Measurements from ENCODE around the gene CAVIN1.

DNA sequence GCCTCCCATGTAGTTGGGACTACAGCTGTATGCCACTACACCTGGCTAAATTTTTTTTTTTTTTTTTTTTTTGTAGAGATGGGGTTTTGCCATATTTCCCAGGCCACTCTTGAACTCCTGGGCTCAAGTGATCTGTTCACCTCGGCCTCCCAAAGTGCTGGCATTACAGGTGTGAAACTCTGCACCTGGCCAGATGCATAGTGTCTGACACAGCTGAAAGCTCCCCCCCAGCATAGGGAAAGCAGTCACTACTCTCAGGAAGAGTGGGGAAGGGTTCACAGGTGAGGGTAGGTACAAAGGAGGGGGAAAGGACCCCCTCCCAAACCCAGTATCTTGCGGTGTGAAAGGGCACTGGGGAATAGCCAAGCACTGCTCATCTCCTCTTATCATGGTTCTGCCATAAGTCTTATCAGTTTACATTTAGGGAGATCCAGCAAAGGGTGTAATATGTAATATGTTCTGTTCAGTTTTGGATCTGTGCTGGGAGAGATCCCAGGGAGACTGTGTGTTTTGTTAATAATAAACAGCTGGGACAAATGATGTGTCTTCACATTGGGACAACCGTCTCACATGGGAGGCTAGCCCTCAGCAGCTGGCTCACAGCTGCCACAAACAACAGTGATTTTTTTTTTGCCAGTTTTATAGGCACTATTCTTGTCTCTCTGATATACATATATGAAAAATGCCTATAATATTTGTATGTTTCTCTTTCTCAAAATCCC is 6.8 kb upstream of the CAVIN1 start:
- no peak for TF ChIP-seq SUZ12 (IDR thresholded peaks at IDR 0.05; ENCODE audit: extremely low read depth, insufficient read depth, insufficient read length)
- TF ChIP-seq ZNF274 (IDR thresholded peaks at IDR 0.05; ENCODE audit: low read depth, low read length) = no peak
- no peak for TF ChIP-seq YY1 (IDR thresholded peaks at IDR 0.05; ENCODE audit: insufficient read depth, insufficient read length)

Data from NT2/D1 (cell line).